Activated CD4-positive, CD25-positive, alpha-beta regulatory T cell (primary cell): ENCODE measurements around the gene CDCA7L.
"Not testable (repeated sequence)": the region's sequence is repeated elsewhere in the genome, so short reads cannot be mapped to it uniquely, and the experiment has no call there.

Experiments
- DNase-seq, 4 experiments: peaks; one replicate each; lab custom pipeline; 2025; lab: John Stamatoyannopoulos, UW

CDCA7L gene

GRCh38 chr7:21944616-21945453, 864 bp downstream of the CDCA7L start:
- DNase-seq = peak in 2 of 4 experiments; percentile 1 to 19

GRCh38 chr7:21943436-21943835, 2.3 kb downstream of the CDCA7L start:
- DNase-seq = no peak

- DNase-seq = peak in 1 of 4 experiments; percentile 1
These were observed 2.7 kb downstream of the CDCA7L start for GRCh38 chr7:21942955-21943354.

- no peak for DNase-seq
These were observed 4.0 kb downstream of the CDCA7L start for GRCh38 chr7:21941611-21942141.

- DNase-seq = no peak
These were observed 5.8 kb downstream of the CDCA7L start for GRCh38 chr7:21939858-21940372.

GRCh38 chr7:21939136-21939857, 6.4 kb downstream of the CDCA7L start:
- DNase-seq = peak in 2 of 4 experiments; percentile 11 to 18

GRCh38 chr7:21938463-21938862, 7.2 kb downstream of the CDCA7L start:
- no peak for DNase-seq

GRCh38 chr7:21934808-21935207, 10.9 kb downstream of the CDCA7L start:
- no peak for DNase-seq

GRCh38 chr7:21933293-21933692, 12.4 kb downstream of the CDCA7L start:
- DNase-seq = not testable (repeated sequence)

GRCh38 chr7:21927693-21928092, 18.0 kb downstream of the CDCA7L start:
- no peak for DNase-seq

GRCh38 chr7:21926448-21926847, 19.3 kb downstream of the CDCA7L start:
- no peak for DNase-seq

GRCh38 chr7:21923658-21924057, 22.0 kb downstream of the CDCA7L start:
- DNase-seq = no peak

GRCh38 chr7:21922605-21923004, 23.1 kb downstream of the CDCA7L start:
- DNase-seq = no peak

GRCh38 chr7:21920936-21921335, 24.8 kb downstream of the CDCA7L start:
- DNase-seq = no peak

GRCh38 chr7:21918216-21918615, 27.5 kb downstream of the CDCA7L start:
- DNase-seq = no peak

- DNase-seq = no peak
These were observed 29.1 kb downstream of the CDCA7L start for GRCh38 chr7:21916629-21917028.

- DNase-seq = no peak
These were observed 29.5 kb downstream of the CDCA7L start for GRCh38 chr7:21916176-21916575.

- no peak for DNase-seq
These were observed 30.6 kb downstream of the CDCA7L start for GRCh38 chr7:21915140-21915539.

- no peak for DNase-seq
These were observed 31.0 kb downstream of the CDCA7L start for GRCh38 chr7:21914671-21915070.

GRCh38 chr7:21912931-21913780, 32.5 kb downstream of the CDCA7L start:
- DNase-seq = no peak

- DNase-seq = no peak
These were observed 33.4 kb downstream of the CDCA7L start for GRCh38 chr7:21912305-21912704.
